NCI-H1105 (cell line): Measurements from ENCODE around the gene FLNA.
A peak's percentile ranks its signal among the peaks of the same experiment; 100 is the strongest.
"Not testable (repeated sequence)": the region's sequence is repeated elsewhere in the genome, so short reads cannot be mapped to it uniquely, and the experiment has no call there.

ENCODE experiments used
- DNase-seq: peaks from one replicate; lab custom pipeline; 2025; lab: John Stamatoyannopoulos, UW

FLNA gene

DNA sequence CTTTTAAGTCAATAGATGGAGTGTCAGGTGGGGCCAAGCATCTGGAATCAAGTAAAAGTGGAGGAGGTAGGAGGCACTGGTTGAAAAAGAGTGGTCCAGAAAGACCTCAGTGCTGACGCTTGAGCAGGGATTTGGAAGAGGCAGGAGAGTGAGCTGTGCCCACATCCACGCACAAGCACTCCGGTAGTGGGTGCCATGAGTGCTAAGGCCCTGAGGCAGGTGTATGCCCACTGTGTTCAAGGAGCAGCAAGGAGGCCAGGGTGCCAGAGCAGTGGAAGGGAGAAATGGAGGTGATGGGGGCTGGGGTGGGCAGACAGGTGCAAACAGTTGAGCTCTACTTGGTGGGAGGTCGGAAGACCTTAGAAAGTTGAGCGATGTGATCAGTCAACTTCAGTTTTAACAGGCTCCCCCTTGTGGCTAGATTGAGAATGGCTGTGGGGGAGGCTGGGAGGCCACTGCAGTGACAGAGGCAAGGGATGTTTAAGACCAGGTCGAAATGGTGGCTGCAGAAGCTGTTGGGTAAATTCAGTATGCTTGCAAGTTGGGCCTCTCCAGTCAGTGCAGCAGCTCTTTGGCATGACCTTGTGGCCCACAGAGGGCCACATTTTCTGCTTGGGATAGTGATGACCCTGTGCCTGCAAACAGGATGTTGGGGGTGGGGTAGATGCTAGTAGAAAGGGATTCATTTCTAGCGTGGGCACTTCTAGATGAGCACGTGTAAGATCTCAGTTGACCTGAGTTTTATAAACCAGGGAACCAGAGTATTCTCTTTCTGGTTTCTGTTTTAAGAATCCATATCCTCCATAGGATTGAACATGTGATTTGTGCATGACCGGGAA lies 66.1 kb downstream of the FLNA start:
- DNase-seq, result peak; percentile 59

- DNase-seq, result no peak
Measured at GRCh38 chrX:154307202-154307601, 67.2 kb downstream of the FLNA start.

GRCh38 chrX:154305541-154306205 lies 68.8 kb downstream of the FLNA start:
- DNase-seq, result no peak

GRCh38 chrX:154304846-154305245 lies 69.6 kb downstream of the FLNA start:
- DNase-seq, result no peak

- no peak for DNase-seq
Measured at GRCh38 chrX:154303476-154303875, 71.0 kb downstream of the FLNA start.

DNA sequence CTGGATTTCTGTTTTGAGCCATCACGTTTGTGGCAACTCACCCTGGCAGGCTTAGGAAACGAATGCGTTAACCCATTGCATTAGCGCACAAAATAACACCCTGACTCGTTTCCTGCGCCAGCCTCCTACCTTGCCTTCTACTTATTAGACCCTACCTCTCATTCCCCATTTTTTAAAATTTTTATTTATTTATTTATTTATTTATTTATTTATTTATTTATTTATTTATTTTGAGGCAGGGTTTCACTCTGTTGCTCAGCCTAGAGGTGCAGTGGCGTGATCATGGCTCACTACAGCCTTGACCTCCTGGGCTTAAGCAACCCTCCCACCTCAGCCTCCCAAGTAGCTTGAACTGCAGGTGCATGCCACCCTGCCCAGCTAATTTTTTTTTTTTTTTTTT lies 71.4 kb downstream of the FLNA start:
- DNase-seq, result not testable (repeated sequence)

- DNase-seq, result no peak
Measured at GRCh38 chrX:154300816-154301215, 73.6 kb downstream of the FLNA start.
